Choroid plexus epithelial cell (primary cell): ENCODE data around the gene TRDN.

Experiments used
- DNase-seq: peaks from one replicate; pipeline ENCODE4 v3.0.0-alpha.2; 2010; ENCODE audit warnings: low read depth
- H3K4me3 ChIP-seq: 2 replicates; pipeline ENCODE4 v1.5.1; 2011; ENCODE audit warnings: low read depth, mild to moderate bottlenecking, control low read depth, low read length, moderate library complexity
- TF ChIP-seq, protein P1 (sequence below): conservative IDR thresholded peaks from 2 replicates; pipeline ENCODE4 v1.5.1; 2011; ENCODE audit warnings: low read depth, mild to moderate bottlenecking, control low read depth, inconsistent platforms, low read length, moderate library complexity

The TRDN gene

DNA sequence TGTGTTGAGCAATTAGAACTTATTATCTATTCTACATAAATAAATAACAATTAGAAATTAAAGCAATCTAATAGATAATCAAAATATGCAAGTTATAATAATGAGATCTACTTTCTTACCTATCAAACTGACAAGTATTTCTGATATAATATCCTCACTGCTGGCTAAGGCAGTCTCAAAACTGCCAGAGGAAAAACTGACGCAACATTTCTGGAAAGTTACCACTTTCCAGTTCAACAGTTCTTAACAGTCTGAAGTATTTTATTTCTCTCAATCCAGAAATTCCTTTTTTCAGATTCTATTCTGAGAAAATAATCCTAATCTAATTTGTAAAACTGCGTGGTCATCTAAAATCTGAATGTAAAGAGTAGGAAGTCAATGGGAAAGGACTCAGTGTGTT lies 121.0 kb downstream of the TRDN start:
- TF ChIP-seq, protein P1, sequence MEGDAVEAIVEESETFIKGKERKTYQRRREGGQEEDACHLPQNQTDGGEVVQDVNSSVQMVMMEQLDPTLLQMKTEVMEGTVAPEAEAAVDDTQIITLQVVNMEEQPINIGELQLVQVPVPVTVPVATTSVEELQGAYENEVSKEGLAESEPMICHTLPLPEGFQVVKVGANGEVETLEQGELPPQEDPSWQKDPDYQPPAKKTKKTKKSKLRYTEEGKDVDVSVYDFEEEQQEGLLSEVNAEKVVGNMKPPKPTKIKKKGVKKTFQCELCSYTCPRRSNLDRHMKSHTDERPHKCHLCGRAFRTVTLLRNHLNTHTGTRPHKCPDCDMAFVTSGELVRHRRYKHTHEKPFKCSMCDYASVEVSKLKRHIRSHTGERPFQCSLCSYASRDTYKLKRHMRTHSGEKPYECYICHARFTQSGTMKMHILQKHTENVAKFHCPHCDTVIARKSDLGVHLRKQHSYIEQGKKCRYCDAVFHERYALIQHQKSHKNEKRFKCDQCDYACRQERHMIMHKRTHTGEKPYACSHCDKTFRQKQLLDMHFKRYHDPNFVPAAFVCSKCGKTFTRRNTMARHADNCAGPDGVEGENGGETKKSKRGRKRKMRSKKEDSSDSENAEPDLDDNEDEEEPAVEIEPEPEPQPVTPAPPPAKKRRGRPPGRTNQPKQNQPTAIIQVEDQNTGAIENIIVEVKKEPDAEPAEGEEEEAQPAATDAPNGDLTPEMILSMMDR: no peak
- no peak overlapping the region for H3K4me3 ChIP-seq
- no peak for DNase-seq

DNA sequence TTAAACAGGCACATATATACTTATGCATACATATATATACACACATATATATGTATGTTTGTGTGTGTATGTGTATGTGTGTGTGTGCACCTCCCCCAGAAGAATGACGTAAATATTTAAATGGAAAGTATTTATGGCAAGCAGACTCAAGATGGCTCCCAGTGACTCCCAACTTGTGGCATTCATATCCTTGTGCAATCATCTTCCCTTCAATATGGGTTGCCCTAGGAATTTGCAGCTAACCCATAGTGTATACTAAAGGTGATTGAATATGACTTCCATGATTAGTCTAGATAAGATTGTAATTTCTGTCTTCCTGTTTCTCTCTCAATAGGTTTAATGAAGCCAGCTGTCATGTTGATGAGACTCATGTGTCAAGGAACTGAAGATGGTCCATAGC lies 127.6 kb downstream of the TRDN start:
- TF ChIP-seq, protein P1: no peak
- no peak overlapping the region for H3K4me3 ChIP-seq
- DNase-seq: no peak

DNA sequence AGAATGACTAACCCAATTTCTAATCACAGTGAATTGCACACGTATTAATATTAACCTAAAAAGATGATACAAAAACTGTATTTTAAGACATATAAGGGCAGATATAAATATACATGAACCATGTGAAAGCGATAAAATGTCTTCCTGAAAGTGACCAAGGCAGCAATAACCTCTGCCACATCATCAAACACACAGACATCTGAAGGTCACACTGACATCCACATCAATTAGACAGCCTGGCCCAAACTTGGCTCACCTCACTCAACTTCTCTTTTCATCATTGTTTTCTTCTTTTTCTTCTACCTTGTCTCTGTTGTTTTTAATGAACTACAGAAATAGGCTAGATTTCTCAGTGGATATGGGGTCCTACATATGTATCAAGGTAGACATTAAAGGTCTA lies 128.5 kb downstream of the TRDN start:
- no peak overlapping the region for H3K4me3 ChIP-seq
- TF ChIP-seq, protein P1: no peak
- DNase-seq: no peak

DNA sequence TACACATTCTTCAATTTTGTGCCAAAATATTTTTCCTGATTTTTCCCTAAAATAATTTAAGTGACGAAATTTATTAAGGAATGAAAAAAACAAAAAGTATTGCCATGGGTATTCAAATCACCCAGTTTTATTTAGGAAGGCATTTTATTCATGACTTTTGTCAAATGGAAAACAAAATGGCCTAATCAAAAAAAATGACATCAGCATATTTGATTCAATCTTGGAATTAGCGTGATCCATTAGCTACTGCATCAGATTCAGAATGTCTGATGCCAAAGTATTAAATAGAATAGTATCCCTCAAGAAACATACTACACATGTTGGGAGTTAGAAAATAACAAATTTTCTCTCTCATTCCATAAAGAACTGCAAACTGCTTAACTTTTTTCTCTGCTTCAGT lies 129.2 kb downstream of the TRDN start:
- no peak for DNase-seq
- no peak overlapping the region for H3K4me3 ChIP-seq
- TF ChIP-seq, protein P1: no peak

DNA sequence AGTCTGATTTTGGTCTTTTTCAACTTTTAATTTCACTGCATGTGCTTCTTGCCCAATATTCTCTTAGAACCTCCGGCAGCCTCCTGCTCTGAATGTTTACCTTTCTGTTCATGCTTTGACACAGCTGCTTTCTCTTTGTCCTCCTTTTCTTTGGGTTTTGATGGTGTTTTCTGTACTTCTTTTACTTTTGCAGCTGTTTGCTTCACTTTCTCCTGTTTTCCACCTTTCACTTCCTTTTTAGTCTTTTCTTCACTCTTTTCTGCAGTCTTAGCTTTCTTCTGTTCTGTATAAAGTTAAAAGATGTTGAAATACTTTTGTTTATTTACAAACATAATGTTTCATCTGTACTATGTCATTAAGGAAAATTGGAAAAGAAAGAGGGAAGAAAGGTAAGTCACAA lies 133.1 kb downstream of the TRDN start:
- no peak overlapping the region for H3K4me3 ChIP-seq
- DNase-seq: no peak
- TF ChIP-seq, protein P1: no peak

DNA sequence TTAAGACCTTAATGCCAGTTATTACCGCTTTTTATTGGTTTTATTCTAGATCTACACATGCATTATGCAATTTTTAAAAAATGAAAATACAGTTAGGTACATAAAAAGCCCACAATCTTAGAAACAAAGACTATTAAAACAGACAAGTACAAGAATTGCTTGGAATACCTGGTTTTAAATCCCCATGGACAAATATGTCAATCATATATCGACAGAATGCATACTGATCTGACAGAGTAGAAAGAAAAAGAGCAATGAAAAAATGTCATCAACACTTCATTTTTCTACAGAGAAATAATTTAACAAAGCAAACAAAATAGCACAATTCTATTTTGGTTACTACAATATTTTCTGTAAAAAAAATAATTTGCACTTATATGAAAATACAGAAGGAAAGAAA lies 139.7 kb downstream of the TRDN start:
- no peak overlapping the region for H3K4me3 ChIP-seq
- TF ChIP-seq, protein P1: no peak
- no peak for DNase-seq

DNA sequence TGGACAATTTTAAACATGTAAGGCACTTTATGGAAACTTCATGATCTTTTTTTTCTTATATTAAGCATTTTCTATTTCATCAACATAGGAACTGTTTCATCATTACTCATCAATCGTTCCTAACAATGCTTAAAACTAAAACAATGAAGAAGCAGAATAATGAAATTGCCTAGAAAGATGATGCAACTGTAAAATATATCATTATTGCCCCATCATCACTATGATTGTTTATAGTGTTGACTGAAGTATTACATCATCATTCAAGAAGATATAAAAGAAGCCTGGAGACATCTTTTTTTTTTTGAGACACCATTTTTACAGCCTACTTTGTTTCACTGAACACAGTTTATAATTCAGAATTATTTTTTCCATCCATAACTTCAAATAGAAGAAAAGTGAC lies 147.2 kb downstream of the TRDN start:
- DNase-seq: no peak
- H3K4me3 ChIP-seq: no peak overlapping the region
- TF ChIP-seq, protein P1: no peak
